Thoracic aorta (tissue), 2 donors: ENCODE results near the gene CD79A. TPM values are rescaled to one million over a fixed set of nuclear protein-coding genes. Genes with fewer than 3 reads are reported as not detected.

ENCODE experiments used
- ATAC-seq: fragments of 150-250 bp; one replicate; pipeline ENCODE4 v1.8.0; 2017; ENCODE audit warnings: low read depth; ENCODE audit not compliant: insufficient number of reproducible peaks, low FRiP score
- DNase-seq: peaks from one replicate; pipeline ENCODE4 v3.0.0-alpha.2; 2020; ENCODE audit warnings: low spot score
- H3K27ac ChIP-seq, 2 donors: fragments of 200-600 bp; sonication (generic); 1 replicate in 1 of 2; 2 replicates in 1 of 2; pipeline ENCODE4 v1.5.1; 2016; ENCODE audit warnings: mild to moderate bottlenecking in 2 of 2, moderate library complexity in 2 of 2
- H3K27me3 ChIP-seq: fragments of 200-600 bp; sonication (generic); replicated peaks from 2 replicates; pipeline ENCODE4 v1.6.0; 2016; ENCODE audit warnings: mild to moderate bottlenecking; ENCODE audit not compliant: insufficient read depth
- H3K36me3 ChIP-seq: fragments of 200-600 bp; sonication (generic); one replicate; pipeline ENCODE4 v1.5.1; 2016
- H3K4me1 ChIP-seq, 2 donors: fragments of 200-600 bp; sonication (generic); 1 replicate in 1 of 2; 2 replicates in 1 of 2; pipeline versions ENCODE4 v1.5.1 to v1.6.0; 2016; ENCODE audit warnings: low read depth in 2 of 2, mild to moderate bottlenecking in 1 of 2; ENCODE audit not compliant: control insufficient read depth in 1 of 2
- H3K4me3 ChIP-seq: fragments of 200-600 bp; sonication (generic); 2 replicates; pipeline ENCODE4 v1.5.1; 2016; ENCODE audit warnings: mild to moderate bottlenecking
- H3K9me3 ChIP-seq: fragments of 200-600 bp; sonication (generic); 2 replicates; pipeline ENCODE4 v1.5.1; 2016
- CTCF ChIP-seq: fragments of 200-600 bp; sonication (generic); IDR thresholded peaks from one replicate; pipeline ENCODE4 v1.5.1; 2019; ENCODE audit warnings: antibody characterized with exemption
- total RNA-seq, 2 donors: library from RNA; depleted of rRNA; stranded (reverse); fragments of >200 nt; gene quantifications; one replicate each; pipeline versions ENCODE4 v1.1.0 to v1.2.3, GENCODE V29; 2016

The CD79A gene
- total RNA-seq, 2 donors from 2014 or later, result not detected

DNA sequence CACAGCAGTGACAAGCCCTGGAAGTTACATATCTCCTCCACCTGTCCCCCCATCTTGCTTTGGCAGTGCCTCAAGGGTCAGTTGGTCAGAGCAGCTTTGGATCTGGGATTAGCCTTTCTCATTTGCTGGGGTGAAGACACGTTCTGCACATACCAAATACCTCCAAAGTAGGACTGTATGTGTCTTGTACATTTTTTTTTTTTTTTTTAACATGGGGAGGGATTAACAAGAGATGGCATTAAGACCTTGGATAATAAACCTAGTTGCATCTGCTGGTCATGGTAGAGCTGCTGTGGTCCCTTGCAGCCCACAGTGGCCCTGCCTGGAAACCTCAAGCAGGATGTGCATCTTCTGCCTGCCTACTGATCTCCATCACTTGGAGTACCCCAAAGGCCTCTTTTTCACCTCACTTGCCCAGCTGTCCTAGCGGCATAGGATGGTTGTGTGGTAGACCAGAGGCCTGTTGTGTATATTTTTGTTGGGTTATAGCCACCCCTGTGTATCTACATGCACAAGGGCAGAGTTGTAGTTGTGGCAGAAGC, 14.6 kb upstream of the CD79A start:
- no peak for DNase-seq
- no peak for ATAC-seq
- Histone ChIP-seq H3K4me3 (peak overlapping the region; percentile 23), H3K9me3 (no peaks in the 10 kb centered on the region), H3K27ac (no peak overlapping the region), H3K27me3 (no peaks in the 10 kb centered on the region), H3K4me1 (peaks cover 22 to 30% of the 10 kb centered on the region in 2 donors), H3K36me3 (peaks cover 40% of the 10 kb centered on the region)
- no peak for TF ChIP-seq CTCF

GRCh38 chr19:41863209-41863931, 13.7 kb upstream of the CD79A start:
- no peak for DNase-seq
- Histone ChIP-seq H3K27ac (no peak overlapping the region), H3K4me3 (no peak overlapping the region), H3K27me3 (no peaks in the 10 kb centered on the region), H3K4me1 (peaks cover 22 to 30% of the 10 kb centered on the region in 2 donors), H3K36me3 (peaks cover 40% of the 10 kb centered on the region), H3K9me3 (no peaks in the 10 kb centered on the region)
- ATAC-seq, result no peak
- TF ChIP-seq CTCF, result no peak

DNA sequence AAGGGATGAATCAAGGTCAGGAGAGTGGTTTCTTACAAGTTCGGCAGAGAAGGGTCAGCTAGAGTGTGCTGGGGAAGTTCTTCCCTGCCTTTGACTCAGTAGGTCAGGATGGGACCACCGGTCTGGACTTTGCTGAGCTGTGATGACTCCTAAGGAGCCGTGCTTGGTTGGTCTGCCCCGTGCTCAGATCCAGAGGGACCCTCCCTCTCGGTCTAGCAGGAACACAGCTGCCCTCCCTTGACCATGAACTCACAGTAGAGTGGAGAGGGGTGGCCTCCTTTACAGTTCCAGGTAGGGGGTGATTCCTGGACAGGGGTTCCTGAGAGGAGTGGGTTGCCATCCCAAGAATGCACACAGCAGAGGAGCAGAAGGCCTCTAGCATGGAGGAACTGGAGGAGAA, 12.7 kb upstream of the CD79A start:
- peaks cover 50% of the 10 kb centered on the region for H3K36me3 ChIP-seq
- no peak overlapping the region for H3K4me3 ChIP-seq
- no peaks in the 10 kb centered on the region for H3K27me3 ChIP-seq
- no peak for ATAC-seq
- TF ChIP-seq CTCF, result no peak
- peaks cover 19 to 30% of the 10 kb centered on the region in 2 donors for H3K4me1 ChIP-seq
- no peaks in the 10 kb centered on the region for H3K9me3 ChIP-seq
- DNase-seq, result no peak
- H3K27ac ChIP-seq, result no peak overlapping the region

- no peak overlapping the region for H3K27ac ChIP-seq
- TF ChIP-seq CTCF, result no peak
- H3K4me3 ChIP-seq, result no peak overlapping the region
- peaks cover 13 to 23% of the 10 kb centered on the region in 2 donors for H3K4me1 ChIP-seq
- ATAC-seq (no peak), DNase-seq (no peak)
- no peaks in the 10 kb centered on the region for H3K27me3 ChIP-seq
- H3K36me3 ChIP-seq, result peaks cover 61% of the 10 kb centered on the region
- no peaks in the 10 kb centered on the region for H3K9me3 ChIP-seq
Observed at GRCh38 chr19:41866284-41866683, 10.8 kb upstream of the CD79A start.

- no peak overlapping the region for H3K27ac ChIP-seq
- TF ChIP-seq CTCF, result no peak
- H3K9me3 ChIP-seq, result no peaks in the 10 kb centered on the region
- ATAC-seq, result no peak
- H3K36me3 ChIP-seq, result peaks cover 51% of the 10 kb centered on the region
- peaks cover 2% of the 10 kb centered on the region in 2 donors for H3K4me1 ChIP-seq
- H3K27me3 ChIP-seq, result no peaks in the 10 kb centered on the region
- no peak overlapping the region for H3K4me3 ChIP-seq
- no peak for DNase-seq
Observed at GRCh38 chr19:41868120-41868988, 8.7 kb upstream of the CD79A start.
